ENCODE measurements around the gene INSL4.

DNA sequence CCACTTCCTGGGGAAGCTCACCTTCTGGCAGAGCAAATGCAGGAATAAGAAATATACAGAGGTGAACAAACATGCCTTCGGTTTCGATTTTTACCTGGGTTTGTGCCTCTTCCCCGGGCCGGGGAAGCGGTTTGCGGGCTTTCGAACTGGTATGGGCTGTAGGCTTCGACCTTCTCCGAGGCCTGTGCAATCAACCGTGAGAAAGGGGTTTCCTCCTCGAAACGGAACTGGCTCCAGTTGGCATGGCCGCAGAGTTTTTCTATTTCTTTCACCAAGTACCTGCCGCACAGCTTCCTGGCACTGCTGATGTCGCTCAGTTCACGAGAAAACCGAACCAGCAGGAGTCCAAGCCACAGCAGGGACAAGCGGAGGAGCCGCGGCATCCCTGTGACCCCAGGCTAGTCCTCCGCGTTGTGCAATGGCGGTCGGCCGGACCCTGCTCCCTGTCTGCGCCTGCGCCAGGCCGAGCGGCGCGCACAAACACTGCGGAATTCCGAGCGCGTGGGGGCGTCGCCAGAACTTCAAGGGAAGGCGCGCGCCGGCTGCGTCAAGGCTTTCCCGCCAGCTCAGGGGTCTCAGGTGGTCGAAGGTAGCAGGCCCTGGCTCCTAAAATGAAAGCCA, 45.9 kb upstream of the INSL4 start, which contains the start of gene INSL6:
- no peak for TF ChIP-seq POLR2A (IDR thresholded peaks at IDR 0.05)
- TF ChIP-seq, protein P1, sequence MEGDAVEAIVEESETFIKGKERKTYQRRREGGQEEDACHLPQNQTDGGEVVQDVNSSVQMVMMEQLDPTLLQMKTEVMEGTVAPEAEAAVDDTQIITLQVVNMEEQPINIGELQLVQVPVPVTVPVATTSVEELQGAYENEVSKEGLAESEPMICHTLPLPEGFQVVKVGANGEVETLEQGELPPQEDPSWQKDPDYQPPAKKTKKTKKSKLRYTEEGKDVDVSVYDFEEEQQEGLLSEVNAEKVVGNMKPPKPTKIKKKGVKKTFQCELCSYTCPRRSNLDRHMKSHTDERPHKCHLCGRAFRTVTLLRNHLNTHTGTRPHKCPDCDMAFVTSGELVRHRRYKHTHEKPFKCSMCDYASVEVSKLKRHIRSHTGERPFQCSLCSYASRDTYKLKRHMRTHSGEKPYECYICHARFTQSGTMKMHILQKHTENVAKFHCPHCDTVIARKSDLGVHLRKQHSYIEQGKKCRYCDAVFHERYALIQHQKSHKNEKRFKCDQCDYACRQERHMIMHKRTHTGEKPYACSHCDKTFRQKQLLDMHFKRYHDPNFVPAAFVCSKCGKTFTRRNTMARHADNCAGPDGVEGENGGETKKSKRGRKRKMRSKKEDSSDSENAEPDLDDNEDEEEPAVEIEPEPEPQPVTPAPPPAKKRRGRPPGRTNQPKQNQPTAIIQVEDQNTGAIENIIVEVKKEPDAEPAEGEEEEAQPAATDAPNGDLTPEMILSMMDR (IDR thresholded peaks at IDR 0.05): no peak

Data from thyroid gland (tissue), 4 donors.